ENCODE results near the gene TMEM131L.

TMEM131L gene

DNA sequence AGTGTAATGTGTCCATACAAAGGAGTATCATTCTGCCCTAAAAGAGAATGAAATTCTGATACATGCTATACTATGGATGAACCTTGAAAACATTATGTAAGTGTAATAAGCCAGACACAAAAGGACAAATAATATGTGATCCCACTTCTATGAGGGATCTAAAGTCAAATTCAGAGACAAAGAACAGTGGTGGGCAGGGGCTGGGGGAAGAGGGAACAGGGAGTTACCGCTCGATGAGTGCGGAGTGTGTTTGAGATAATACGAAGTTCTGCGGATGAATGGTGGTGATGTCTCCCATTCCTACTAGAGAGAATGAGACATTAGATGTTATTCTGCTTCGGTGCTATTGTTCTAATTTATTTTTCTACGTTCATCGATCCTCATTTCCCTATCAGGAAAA, 171.9 kb downstream of the TMEM131L start:
- intact Hi-C loops (cut with DNase I; ENCODE audit: low total_unique reads): no loop called here
- Histone ChIP-seq H3K9me3 (no peaks in the 10 kb centered on the region), H3K36me3 (peaks cover 39 to 44% (median 42%) of the 10 kb centered on the region in 3 donors), H3K4me1 (no peaks in the 10 kb centered on the region), H3K27me3 (no peaks in the 10 kb centered on the region), H3K27ac (no peak overlapping the region), H3K4me3 (no peak overlapping the region)
- TF ChIP-seq, protein P1, sequence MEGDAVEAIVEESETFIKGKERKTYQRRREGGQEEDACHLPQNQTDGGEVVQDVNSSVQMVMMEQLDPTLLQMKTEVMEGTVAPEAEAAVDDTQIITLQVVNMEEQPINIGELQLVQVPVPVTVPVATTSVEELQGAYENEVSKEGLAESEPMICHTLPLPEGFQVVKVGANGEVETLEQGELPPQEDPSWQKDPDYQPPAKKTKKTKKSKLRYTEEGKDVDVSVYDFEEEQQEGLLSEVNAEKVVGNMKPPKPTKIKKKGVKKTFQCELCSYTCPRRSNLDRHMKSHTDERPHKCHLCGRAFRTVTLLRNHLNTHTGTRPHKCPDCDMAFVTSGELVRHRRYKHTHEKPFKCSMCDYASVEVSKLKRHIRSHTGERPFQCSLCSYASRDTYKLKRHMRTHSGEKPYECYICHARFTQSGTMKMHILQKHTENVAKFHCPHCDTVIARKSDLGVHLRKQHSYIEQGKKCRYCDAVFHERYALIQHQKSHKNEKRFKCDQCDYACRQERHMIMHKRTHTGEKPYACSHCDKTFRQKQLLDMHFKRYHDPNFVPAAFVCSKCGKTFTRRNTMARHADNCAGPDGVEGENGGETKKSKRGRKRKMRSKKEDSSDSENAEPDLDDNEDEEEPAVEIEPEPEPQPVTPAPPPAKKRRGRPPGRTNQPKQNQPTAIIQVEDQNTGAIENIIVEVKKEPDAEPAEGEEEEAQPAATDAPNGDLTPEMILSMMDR (IDR thresholded peaks at IDR 0.05): no peak
- DNase-seq: no peak

DNA sequence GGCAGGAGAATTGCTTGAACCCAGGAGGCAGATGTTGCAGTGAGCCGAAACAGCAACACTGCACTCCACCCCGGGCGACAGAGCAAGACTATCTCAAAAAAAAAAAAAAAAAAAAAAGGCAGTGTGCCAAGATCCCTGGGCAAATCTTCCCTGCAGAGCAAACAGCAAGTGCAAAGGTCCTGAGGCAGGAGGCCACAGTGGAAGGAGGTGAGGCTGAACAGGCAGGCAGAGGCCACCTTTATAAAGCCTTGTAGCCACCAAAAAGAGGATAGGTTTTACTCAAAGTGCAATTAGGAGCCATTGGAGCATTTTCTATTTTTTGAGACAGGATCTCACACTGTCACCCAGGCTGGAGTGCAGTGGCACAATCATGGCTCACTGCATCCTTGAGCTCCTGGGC, 172.8 kb downstream of the TMEM131L start:
- TF ChIP-seq, protein P1 (IDR thresholded peaks at IDR 0.05): no peak
- H3K27ac ChIP-seq: no peak overlapping the region
- intact Hi-C loops (cut with DNase I; ENCODE audit: low total_unique reads): no loop called here
- no peak for DNase-seq
- H3K9me3 ChIP-seq: no peaks in the 10 kb centered on the region
- H3K4me3 ChIP-seq: no peak overlapping the region
- H3K27me3 ChIP-seq: no peaks in the 10 kb centered on the region
- H3K36me3 ChIP-seq: peaks cover 29 to 36% (median 33%) of the 10 kb centered on the region in 3 donors
- H3K4me1 ChIP-seq: no peaks in the 10 kb centered on the region

DNA sequence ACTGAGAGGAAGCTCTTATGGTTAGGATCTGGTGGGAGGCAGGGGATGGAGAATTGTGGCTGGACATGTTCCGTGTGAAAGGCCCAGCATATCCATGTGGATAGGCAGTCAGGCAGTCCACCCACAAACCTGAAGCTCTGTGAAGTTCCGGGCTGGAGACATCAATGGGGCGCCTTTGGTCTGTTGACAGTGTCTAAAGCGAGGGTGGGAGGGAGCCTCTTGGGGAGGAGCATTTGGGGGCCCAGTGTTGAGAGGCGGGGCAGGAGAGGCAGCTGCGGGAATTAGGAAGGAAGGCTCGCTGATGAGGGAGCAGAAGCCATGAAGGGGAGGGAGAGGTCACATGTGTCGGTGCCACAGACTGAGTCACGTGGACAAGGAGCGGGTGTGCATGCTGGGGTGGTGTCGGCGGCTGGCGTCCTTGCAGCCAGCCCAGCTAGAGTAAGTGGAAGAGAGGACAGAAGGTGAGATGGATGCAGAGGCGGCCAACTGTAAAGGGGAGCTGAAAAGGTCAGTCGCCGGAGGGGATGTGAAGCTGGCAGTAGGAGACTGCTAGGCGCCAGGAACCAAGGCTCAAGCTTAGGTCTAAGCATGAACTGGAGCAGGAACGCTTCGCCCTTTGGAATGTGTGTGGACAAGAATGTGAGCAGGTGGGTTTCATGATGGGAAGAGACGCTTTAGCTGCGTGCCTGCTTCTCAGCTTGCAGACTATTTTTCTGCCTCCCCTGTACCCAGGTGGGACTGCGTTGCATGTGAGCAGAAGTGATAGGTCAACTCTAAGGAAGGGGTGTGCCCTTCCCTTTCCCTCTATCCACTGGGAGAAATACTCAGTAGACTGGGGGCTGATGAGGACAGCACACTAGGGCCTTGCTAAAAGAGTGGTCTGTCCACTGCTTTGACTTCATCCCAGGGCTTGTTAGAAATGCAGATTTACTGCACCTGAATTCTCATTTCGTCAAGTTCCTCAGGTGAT, 174.0 kb downstream of the TMEM131L start:
- peaks cover 23 to 25% (median 25%) of the 10 kb centered on the region in 3 donors for H3K36me3 ChIP-seq
- peaks cover 0 to 2% (median 0%) of the 10 kb centered on the region in 3 donors for H3K9me3 ChIP-seq
- TF ChIP-seq, protein P1 (IDR thresholded peaks at IDR 0.05): no peak
- no peaks in the 10 kb centered on the region for H3K27me3 ChIP-seq
- H3K27ac ChIP-seq: no peak overlapping the region
- no peak overlapping the region for H3K4me3 ChIP-seq
- H3K4me1 ChIP-seq: no peaks in the 10 kb centered on the region
- DNase-seq: no peak
- intact Hi-C loops (cut with DNase I; ENCODE audit: low total_unique reads): loop anchor here (5.0 to 10.0 kb wide), 2 partner anchors 112 to 295 kb away; partner anchors contain the start of gene MND1

DNA sequence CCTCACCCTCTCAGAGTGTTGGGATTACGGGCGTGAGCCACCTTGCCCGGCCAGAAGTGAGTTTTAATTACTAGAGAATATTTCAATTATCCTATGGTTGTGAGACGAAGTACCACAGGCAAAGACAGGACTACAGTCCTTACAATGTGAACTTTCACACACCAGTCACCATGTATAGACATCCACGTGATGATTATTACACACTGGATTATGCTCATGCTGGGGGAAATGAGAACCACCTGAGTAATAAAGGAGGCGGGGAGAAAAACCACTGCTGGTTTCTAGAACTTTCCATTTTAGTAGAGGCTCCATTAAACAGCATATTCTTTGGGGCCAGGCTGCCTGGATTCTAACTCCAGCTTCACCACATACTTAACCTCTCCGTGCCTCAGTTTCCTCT, 175.4 kb downstream of the TMEM131L start:
- intact Hi-C loops (cut with DNase I; ENCODE audit: low total_unique reads): loop anchor here (5.0 to 10.0 kb wide), 2 partner anchors 111 to 297 kb away; partner anchors contain the start of gene MND1
- Histone ChIP-seq H3K9me3 (peaks cover 0 to 6% (median 0%) of the 10 kb centered on the region in 3 donors), H3K4me1 (peaks cover 0 to 9% (median 3%) of the 10 kb centered on the region in 4 donors), H3K27me3 (no peaks in the 10 kb centered on the region), H3K36me3 (peaks cover 9 to 11% (median 10%) of the 10 kb centered on the region in 3 donors), H3K27ac (no peak overlapping the region), H3K4me3 (no peak overlapping the region)
- no peak for DNase-seq
- TF ChIP-seq, protein P1 (IDR thresholded peaks at IDR 0.05): no peak

- Histone ChIP-seq H3K9me3 (peaks cover 0 to 6% (median 0%) of the 10 kb centered on the region in 3 donors), H3K4me3 (no peak overlapping the region), H3K4me1 (peaks cover 0 to 30% (median 9%) of the 10 kb centered on the region in 4 donors), H3K36me3 (no peaks in the 10 kb centered on the region), H3K27me3 (no peaks in the 10 kb centered on the region), H3K27ac (no peak overlapping the region)
- TF ChIP-seq, protein P1 (IDR thresholded peaks at IDR 0.05): peak; percentile 47 to 51
- DNase-seq: no peak
- intact Hi-C loops (cut with DNase I; ENCODE audit: low total_unique reads): loop anchor here (5.0 to 10.0 kb wide), 2 partner anchors 109 to 299 kb away; partner anchors contain the start of gene MND1
Measured at GRCh38 chr4:153643406-153644383, 177.5 kb downstream of the TMEM131L start.
